GM21423 (cell line): ENCODE measurements around the gene DBNL.

Source experiments
- ATAC-seq: cut with Tn5 transposase; IDR thresholded peaks from one replicate; pipeline ENCODE4 v1.9.1; 2021; ENCODE audit warnings: mild to moderate bottlenecking, moderate library complexity; ENCODE audit not compliant: unreplicated experiment

The DBNL gene

GRCh38 chr7:44096326-44096881 is 51.9 kb downstream of the DBNL start:
- no peak for ATAC-seq

GRCh38 chr7:44097064-44097932 is 52.8 kb downstream of the DBNL start:
- ATAC-seq, result peak; percentile 65

GRCh38 chr7:44098092-44099068 is 53.9 kb downstream of the DBNL start:
- no peak for ATAC-seq

GRCh38 chr7:44099669-44100068 is 55.2 kb downstream of the DBNL start:
- ATAC-seq, result no peak

GRCh38 chr7:44100458-44101302 is 56.2 kb downstream of the DBNL start:
- ATAC-seq, result no peak

GRCh38 chr7:44101303-44101965 is 56.9 kb downstream of the DBNL start:
- no peak for ATAC-seq

- ATAC-seq, result no peak
These were observed 57.7 kb downstream of the DBNL start for GRCh38 chr7:44101966-44102845.

GRCh38 chr7:44102846-44103565 is 58.5 kb downstream of the DBNL start:
- no peak for ATAC-seq

GRCh38 chr7:44103566-44103922 is 59.0 kb downstream of the DBNL start:
- ATAC-seq, result no peak

GRCh38 chr7:44103923-44104859 is 59.7 kb downstream of the DBNL start, which contains the start of gene AEBP1:
Gene AEBP1 (plus strand): TSS chr7:44104345. CDS start chr7:44104666, 321 bp downstream.
- ATAC-seq, result no peak

GRCh38 chr7:44104860-44105771 is 60.6 kb downstream of the DBNL start:
- ATAC-seq, result no peak

- ATAC-seq, result no peak
These were observed 61.3 kb downstream of the DBNL start for GRCh38 chr7:44105832-44106231.

GRCh38 chr7:44106311-44107065 is 62.0 kb downstream of the DBNL start:
- ATAC-seq, result no peak

GRCh38 chr7:44107116-44107960 is 62.8 kb downstream of the DBNL start:
- no peak for ATAC-seq
